H1 (cell line): ENCODE measurements around the gene SMG1. TPM values are rescaled to one million over a fixed set of nuclear protein-coding genes. Genes with fewer than 3 reads are reported as not detected.

Experiments
- polyA plus RNA-seq, 7 experiments: library from polyadenylated mRNA; depleted of rRNA in 3 of 7; stranded (reverse) in 5 of 7; unstranded in 2 of 7; fragments of >200 nt in 5 of 7; fragments of 200-250 nt in 2 of 7; gene quantifications; 1 replicate in 5 of 7; 2 replicates in 1 of 7; 4 replicates in 1 of 7; pipeline versions ENCODE4 v1.2.1 to v1.2.3, GENCODE V29; 2011 to 2013; ENCODE audit warnings: missing spikeins in 2 of 7, mixed read lengths in 2 of 7
- total RNA-seq: library from RNA; stranded (reverse); fragmentation: NEBNext Ultra II Directional; extraction: Animal tissue kit (Norgen Biotek cat#: 25700); gene quantifications from 2 replicates; pipeline ENCODE4 v1.2.1, GENCODE V29; 2021

The SMG1 gene
- total and polyA plus RNA-seq, 2 of the 8 experiments (the other 6 are each of a cell fraction or from before 2014, with no cell fraction given) = 14.9 to 90.6 TPM

Other genes with a start within 250 kb of the SMG1 start
- 1,784 TPM in 2 replicates for gene RPS15A, start 136.1 kb downstream of the SMG1 start, total RNA-seq
- gene RPS15A, start 136.1 kb downstream of the SMG1 start, polyA plus RNA-seq (2011; rRNA removed) = 3,630 and 5,666 TPM in 2 replicates
- gene ARL6IP1, start 124.9 kb downstream of the SMG1 start, total RNA-seq = 154 and 162 TPM in 2 replicates
- gene ARL6IP1, start 124.9 kb downstream of the SMG1 start, polyA plus RNA-seq (2011; rRNA removed) = 112 and 170 TPM in 2 replicates
- gene TMC7, start 57.5 kb upstream of the SMG1 start, total RNA-seq = 2.6 and 3.4 TPM in 2 replicates
- gene TMC7, start 57.5 kb upstream of the SMG1 start, polyA plus RNA-seq (2011; rRNA removed) = 2.0 and 2.3 TPM in 2 replicates
- gene COQ7, start 141.2 kb upstream of the SMG1 start, total RNA-seq = 15.2 and 17.7 TPM in 2 replicates
- 7.1 and 10.4 TPM in 2 replicates for gene COQ7, start 141.2 kb upstream of the SMG1 start, polyA plus RNA-seq (2011; rRNA removed)
- gene ITPRIPL2, start 187.6 kb upstream of the SMG1 start, total RNA-seq = 3.3 and 3.4 TPM in 2 replicates
- 1.1 and 1.8 TPM in 2 replicates for gene ITPRIPL2, start 187.6 kb upstream of the SMG1 start, polyA plus RNA-seq (2011; rRNA removed)
- gene SYT17, start 241.8 kb upstream of the SMG1 start, total RNA-seq = 5.6 and 5.8 TPM in 2 replicates
- 18.1 and 26.6 TPM in 2 replicates for gene SYT17, start 241.8 kb upstream of the SMG1 start, polyA plus RNA-seq (2011; rRNA removed)